ENCODE results near the gene NR2C2. TPM values are rescaled to one million over a fixed set of nuclear protein-coding genes. Genes with fewer than 3 reads are reported as not detected.

NR2C2 gene
- total and polyA plus RNA-seq, 9 of the 15 experiments (the other 6 are each of a cell fraction or from before 2014, with no cell fraction given), result 6.1 to 33.0 (median 14.6) TPM

DNA sequence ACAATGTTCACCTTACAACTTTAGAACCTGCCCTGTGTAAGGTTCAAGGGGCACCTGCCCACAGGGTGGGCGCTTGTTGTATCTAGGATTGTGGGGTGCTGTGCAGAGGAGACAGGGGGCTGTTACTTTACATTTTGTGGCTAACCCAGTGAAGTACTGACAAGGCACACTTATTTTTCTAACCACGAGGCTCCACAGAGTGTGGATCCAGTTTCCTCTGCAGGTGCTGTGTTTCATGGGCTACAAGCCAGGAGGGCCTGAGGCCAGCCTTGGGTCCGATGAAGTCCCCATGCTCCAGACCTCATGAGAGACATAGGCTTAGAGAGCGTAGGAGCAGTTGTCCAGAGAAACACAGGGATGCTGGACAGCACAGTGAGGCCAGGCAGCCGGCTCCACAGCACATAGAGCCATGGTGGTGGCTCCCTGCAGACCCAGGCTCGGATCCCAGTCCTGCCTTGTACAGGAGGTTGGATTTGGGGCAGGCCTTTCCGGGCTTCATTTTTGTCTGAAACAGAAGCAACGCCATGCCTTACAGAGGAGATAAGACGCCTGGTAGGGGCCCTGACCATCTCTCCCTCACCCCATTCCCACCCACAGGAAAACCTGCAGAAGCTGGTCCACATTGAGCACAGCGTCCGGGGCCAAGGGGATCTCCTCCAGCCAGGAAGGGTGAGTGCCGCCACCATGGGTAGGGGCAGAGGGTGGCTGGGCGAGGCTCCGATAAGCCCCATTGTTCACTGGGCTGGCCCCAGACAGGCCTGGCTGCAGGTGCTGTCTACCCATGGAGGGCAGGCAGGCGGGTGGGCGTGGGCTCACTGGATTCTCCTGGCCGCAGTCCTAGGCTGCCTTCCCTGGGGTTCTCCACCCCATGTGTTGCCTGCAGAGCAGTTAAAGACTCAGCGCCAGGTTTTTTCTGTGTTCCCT is 40.1 kb upstream of the NR2C2 start:
- Histone ChIP-seq H3K4me2 (ENCODE audit: insufficient read depth, low read length) (no peak overlapping the region), H3K27ac (ENCODE audit: extremely low read depth, low read depth, low read length) (no peak overlapping the region), H2AFZ (ENCODE audit: low read depth, low read length) (no peak overlapping the region), H3K9ac (ENCODE audit: insufficient read depth in 1 of 2, low read depth in 2 of 2, low read length in 2 of 2) (no peak overlapping the region), H3K36me3 (ENCODE audit: control insufficient read depth, insufficient read depth, low read length) (no peaks in the 10 kb centered on the region), H3K79me2 (ENCODE audit: control insufficient read depth, insufficient read depth, low read length) (no peaks in the 10 kb centered on the region), H3K27me3 (ENCODE audit: control insufficient read depth in 2 of 2, insufficient read depth in 2 of 2, low read length in 2 of 2) (peaks cover 15 to 53% of the 10 kb centered on the region in 2 experiments; a peak in 4 of 5 replicates), H3K9me1 (ENCODE audit: control insufficient read depth, insufficient read depth, low read length) (no peaks in the 10 kb centered on the region), H3K9me3 (replicated peaks; ENCODE audit: control insufficient read depth, insufficient read depth, low read depth, low read length) (peaks cover 4% of the 10 kb centered on the region; the same call in 1 of the 2 replicates), H4K20me1 (replicated peaks; ENCODE audit: control insufficient read depth, insufficient read depth, low read length) (no peaks in the 10 kb centered on the region; the same call in 1 of the 2 replicates), H3K4me3 (no peak overlapping the region), H3K4me1 (replicated peaks in 1 of 2; ENCODE audit: control insufficient read depth in 2 of 2, insufficient read depth in 2 of 2, low read length in 2 of 2) (no peaks in the 10 kb centered on the region)
- ATAC-seq (no peak), DNase-seq (ENCODE audit: extremely low read depth in 1 of 4, low spot score in 3 of 4) (no peak), FAIRE-seq (no peak)
- WGBS (ENCODE audit: insufficient coverage, low coverage, missing lambda C conversion rate), result 2% methylated on average over 18 of the region's 18 CpGs
- no TSS peak for BruUV-seq (replicated peaks)
- intact Hi-C loops (cut with micrococcal nuclease) (no loop called here), in situ Hi-C loops (cut with MboI) (loop anchor here (25.0 kb wide), 2 partner anchors 395 to 1245 kb away; no protein-coding TSS in a partner anchor)
- no peak for TF ChIP-seq ZNF253 (CRISPR knock-in tag; conservative IDR thresholded peaks at IDR 0.05)
- TF ChIP-seq ILF3 (IDR thresholded peaks at IDR 0.05; ENCODE audit: borderline replicate concordance), result no peak
- TF ChIP-seq RUNX1 (IDR thresholded peaks at IDR 0.05; ENCODE audit: low read depth), result no peak
- TF ChIP-seq, protein P1, sequence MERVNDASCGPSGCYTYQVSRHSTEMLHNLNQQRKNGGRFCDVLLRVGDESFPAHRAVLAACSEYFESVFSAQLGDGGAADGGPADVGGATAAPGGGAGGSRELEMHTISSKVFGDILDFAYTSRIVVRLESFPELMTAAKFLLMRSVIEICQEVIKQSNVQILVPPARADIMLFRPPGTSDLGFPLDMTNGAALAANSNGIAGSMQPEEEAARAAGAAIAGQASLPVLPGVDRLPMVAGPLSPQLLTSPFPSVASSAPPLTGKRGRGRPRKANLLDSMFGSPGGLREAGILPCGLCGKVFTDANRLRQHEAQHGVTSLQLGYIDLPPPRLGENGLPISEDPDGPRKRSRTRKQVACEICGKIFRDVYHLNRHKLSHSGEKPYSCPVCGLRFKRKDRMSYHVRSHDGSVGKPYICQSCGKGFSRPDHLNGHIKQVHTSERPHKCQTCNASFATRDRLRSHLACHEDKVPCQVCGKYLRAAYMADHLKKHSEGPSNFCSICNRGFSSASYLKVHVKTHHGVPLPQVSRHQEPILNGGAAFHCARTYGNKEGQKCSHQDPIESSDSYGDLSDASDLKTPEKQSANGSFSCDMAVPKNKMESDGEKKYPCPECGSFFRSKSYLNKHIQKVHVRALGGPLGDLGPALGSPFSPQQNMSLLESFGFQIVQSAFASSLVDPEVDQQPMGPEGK (CRISPR knock-in tag; IDR thresholded peaks at IDR 0.05; ENCODE audit: borderline replicate concordance), result no peak
- no peak for TF ChIP-seq ELF2 (CRISPR knock-in tag; IDR thresholded peaks at IDR 0.05)
- TF ChIP-seq ZNF324 (CRISPR knock-in tag; IDR thresholded peaks at IDR 0.05), result no peak
- no peak for TF ChIP-seq SRF (CRISPR knock-in tag; IDR thresholded peaks at IDR 0.05)
- TF ChIP-seq, protein P2, sequence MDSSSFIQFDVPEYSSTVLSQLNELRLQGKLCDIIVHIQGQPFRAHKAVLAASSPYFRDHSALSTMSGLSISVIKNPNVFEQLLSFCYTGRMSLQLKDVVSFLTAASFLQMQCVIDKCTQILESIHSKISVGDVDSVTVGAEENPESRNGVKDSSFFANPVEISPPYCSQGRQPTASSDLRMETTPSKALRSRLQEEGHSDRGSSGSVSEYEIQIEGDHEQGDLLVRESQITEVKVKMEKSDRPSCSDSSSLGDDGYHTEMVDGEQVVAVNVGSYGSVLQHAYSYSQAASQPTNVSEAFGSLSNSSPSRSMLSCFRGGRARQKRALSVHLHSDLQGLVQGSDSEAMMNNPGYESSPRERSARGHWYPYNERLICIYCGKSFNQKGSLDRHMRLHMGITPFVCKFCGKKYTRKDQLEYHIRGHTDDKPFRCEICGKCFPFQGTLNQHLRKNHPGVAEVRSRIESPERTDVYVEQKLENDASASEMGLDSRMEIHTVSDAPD (CRISPR knock-in tag; IDR thresholded peaks at IDR 0.05), result no peak
- TF ChIP-seq, protein P3, sequence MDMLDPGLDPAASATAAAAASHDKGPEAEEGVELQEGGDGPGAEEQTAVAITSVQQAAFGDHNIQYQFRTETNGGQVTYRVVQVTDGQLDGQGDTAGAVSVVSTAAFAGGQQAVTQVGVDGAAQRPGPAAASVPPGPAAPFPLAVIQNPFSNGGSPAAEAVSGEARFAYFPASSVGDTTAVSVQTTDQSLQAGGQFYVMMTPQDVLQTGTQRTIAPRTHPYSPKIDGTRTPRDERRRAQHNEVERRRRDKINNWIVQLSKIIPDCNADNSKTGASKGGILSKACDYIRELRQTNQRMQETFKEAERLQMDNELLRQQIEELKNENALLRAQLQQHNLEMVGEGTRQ (CRISPR knock-in tag; IDR thresholded peaks at IDR 0.05), result no peak
- no peak for TF ChIP-seq ETV1 (tag; conservative IDR thresholded peaks at IDR 0.05; ENCODE audit: low read depth)
- TF ChIP-seq, protein P4, sequence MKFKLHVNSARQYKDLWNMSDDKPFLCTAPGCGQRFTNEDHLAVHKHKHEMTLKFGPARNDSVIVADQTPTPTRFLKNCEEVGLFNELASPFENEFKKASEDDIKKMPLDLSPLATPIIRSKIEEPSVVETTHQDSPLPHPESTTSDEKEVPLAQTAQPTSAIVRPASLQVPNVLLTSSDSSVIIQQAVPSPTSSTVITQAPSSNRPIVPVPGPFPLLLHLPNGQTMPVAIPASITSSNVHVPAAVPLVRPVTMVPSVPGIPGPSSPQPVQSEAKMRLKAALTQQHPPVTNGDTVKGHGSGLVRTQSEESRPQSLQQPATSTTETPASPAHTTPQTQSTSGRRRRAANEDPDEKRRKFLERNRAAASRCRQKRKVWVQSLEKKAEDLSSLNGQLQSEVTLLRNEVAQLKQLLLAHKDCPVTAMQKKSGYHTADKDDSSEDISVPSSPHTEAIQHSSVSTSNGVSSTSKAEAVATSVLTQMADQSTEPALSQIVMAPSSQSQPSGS (CRISPR knock-in tag; IDR thresholded peaks at IDR 0.05), result no peak
- TF ChIP-seq HDGF (IDR thresholded peaks at IDR 0.05), result no peak
- no peak for TF ChIP-seq HNRNPK (IDR thresholded peaks at IDR 0.05; ENCODE audit: low read depth, low read length, poor library complexity, severe bottlenecking)
- CTCF ChIA-PET (ENCODE audit: low intra/inter-chr PET ratio), result no interaction called here
- POLR2A ChIA-PET, result interaction anchor here (1.4 kb wide), 1 partner anchor 12 kb away, joined by 5 read pairs; no protein-coding TSS in a partner anchor
